ENCODE data around the gene APBA1.

GRCh38 chr9:69602773-69603172, 69.4 kb downstream of the APBA1 start:
- TF ChIP-seq CTCF (IDR thresholded peaks at IDR 0.05; ENCODE audit: insufficient read depth, low read length) = no peak
- no peak for TF ChIP-seq POLR2AphosphoS5 (IDR thresholded peaks at IDR 0.05; ENCODE audit: low read depth)
- no peak for TF ChIP-seq REST (IDR thresholded peaks at IDR 0.05; ENCODE audit: insufficient replicate concordance, low read depth)
